ENCODE data around the gene RAC3. TPM values are rescaled to one million over a fixed set of nuclear protein-coding genes. Genes with fewer than 3 reads are reported as not detected.

RAC3 gene
- total RNA-seq, 4 donors from 2014 or later: 13.7 to 34.1 (median 14.8) TPM

- no peak overlapping the region for H3K4me3 ChIP-seq
- H3K36me3 ChIP-seq: no peaks in the 10 kb centered on the region
- H3K27ac ChIP-seq: no peak overlapping the region
- 80% methylated on average over 20 of the region's 23 CpGs for WGBS
- no peak for TF ChIP-seq POLR2AphosphoS5 (IDR thresholded peaks at IDR 0.05)
- TF ChIP-seq CTCF (IDR thresholded peaks at IDR 0.05): no peak
- TF ChIP-seq EP300 (IDR thresholded peaks at IDR 0.05): no peak
- TF ChIP-seq POLR2A (IDR thresholded peaks at IDR 0.05): no peak
- DNase-seq (ENCODE audit: low spot score in 2 of 2): no peak
- no peaks in the 10 kb centered on the region for H3K9me3 ChIP-seq
- H3K27me3 ChIP-seq: peaks cover 7% of the 10 kb centered on the region
- H3K4me1 ChIP-seq: peaks cover 52% of the 10 kb centered on the region
Measured at GRCh38 chr17:82034371-82035011, 3.0 kb downstream of the RAC3 start.

- Histone ChIP-seq H3K9me3 (no peaks in the 10 kb centered on the region), H3K27ac (no peak overlapping the region), H3K4me3 (no peak overlapping the region), H3K4me1 (peaks cover 42% of the 10 kb centered on the region), H3K36me3 (no peaks in the 10 kb centered on the region), H3K27me3 (peaks cover 7% of the 10 kb centered on the region)
- no peak for DNase-seq (ENCODE audit: low spot score in 2 of 2)
- WGBS: 79% methylated on average over 6 of the region's 8 CpGs
- no peak for TF ChIP-seq POLR2A (IDR thresholded peaks at IDR 0.05)
- no peak for TF ChIP-seq CTCF (IDR thresholded peaks at IDR 0.05)
- no peak for TF ChIP-seq EP300 (IDR thresholded peaks at IDR 0.05)
- no peak for TF ChIP-seq POLR2AphosphoS5 (IDR thresholded peaks at IDR 0.05)
Measured at GRCh38 chr17:82035488-82035887, 4.0 kb downstream of the RAC3 start.

GRCh38 chr17:82035956-82036633 is 4.6 kb downstream of the RAC3 start:
- Histone ChIP-seq H3K27me3 (peaks cover 7% of the 10 kb centered on the region), H3K4me3 (peak overlapping the region; percentile 69), H3K36me3 (no peaks in the 10 kb centered on the region), H3K27ac (no peak overlapping the region), H3K4me1 (peaks cover 36% of the 10 kb centered on the region), H3K9me3 (no peaks in the 10 kb centered on the region)
- 91% methylated on average over 8 of the region's 20 CpGs for WGBS
- DNase-seq (ENCODE audit: low spot score in 2 of 2): no peak
- no peak for TF ChIP-seq CTCF (IDR thresholded peaks at IDR 0.05)
- no peak for TF ChIP-seq POLR2AphosphoS5 (IDR thresholded peaks at IDR 0.05)
- no peak for TF ChIP-seq POLR2A (IDR thresholded peaks at IDR 0.05)
- TF ChIP-seq EP300 (IDR thresholded peaks at IDR 0.05): no peak

GRCh38 chr17:82036634-82037091 is 5.2 kb downstream of the RAC3 start:
- 11% methylated on average over 7 of the region's 23 CpGs for WGBS
- H3K36me3 ChIP-seq: no peaks in the 10 kb centered on the region
- H3K27ac ChIP-seq: peak overlapping the region; percentile 94
- no peak for TF ChIP-seq POLR2AphosphoS5 (IDR thresholded peaks at IDR 0.05)
- TF ChIP-seq POLR2A (IDR thresholded peaks at IDR 0.05): no peak
- no peak for TF ChIP-seq EP300 (IDR thresholded peaks at IDR 0.05)
- no peak for TF ChIP-seq CTCF (IDR thresholded peaks at IDR 0.05)
- H3K4me1 ChIP-seq: peaks cover 34% of the 10 kb centered on the region
- H3K9me3 ChIP-seq: no peaks in the 10 kb centered on the region
- H3K4me3 ChIP-seq: peak overlapping the region; percentile 69
- peaks cover 7% of the 10 kb centered on the region for H3K27me3 ChIP-seq
- no peak for DNase-seq (ENCODE audit: low spot score in 2 of 2)
